Islet of Langerhans (tissue), 1 donor: Measurements from ENCODE around the gene LRMDA.

Experiments
- FAIRE-seq: peaks from one replicate; lab custom pipeline; 2011; peaks lifted over from hg19 to GRCh38; lab: Jason Lieb, UNC

LRMDA gene

GRCh38 chr10:75928231-75928630 lies 496.8 kb downstream of the LRMDA start:
- no peak for FAIRE-seq

GRCh38 chr10:75929630-75930161 lies 498.3 kb downstream of the LRMDA start:
- no peak for FAIRE-seq

- no peak for FAIRE-seq
Observed at GRCh38 chr10:75932921-75933320, 501.5 kb downstream of the LRMDA start.

GRCh38 chr10:75935240-75935639 lies 503.8 kb downstream of the LRMDA start:
- FAIRE-seq, result no peak

- FAIRE-seq, result no peak
Observed at GRCh38 chr10:75935650-75936400, 504.4 kb downstream of the LRMDA start.

- no peak for FAIRE-seq
Observed at GRCh38 chr10:75936841-75937240, 505.4 kb downstream of the LRMDA start.

GRCh38 chr10:75937823-75938222 lies 506.4 kb downstream of the LRMDA start:
- no peak for FAIRE-seq

GRCh38 chr10:75938380-75939122 lies 507.1 kb downstream of the LRMDA start:
- no peak for FAIRE-seq

GRCh38 chr10:75939541-75939940 lies 508.1 kb downstream of the LRMDA start:
- FAIRE-seq, result no peak

- no peak for FAIRE-seq
Observed at GRCh38 chr10:75940742-75941141, 509.3 kb downstream of the LRMDA start.

GRCh38 chr10:75941223-75941801 lies 509.9 kb downstream of the LRMDA start:
- no peak for FAIRE-seq

GRCh38 chr10:75944061-75944460 lies 512.6 kb downstream of the LRMDA start:
- FAIRE-seq, result no peak

GRCh38 chr10:75948583-75948982 lies 517.2 kb downstream of the LRMDA start:
- FAIRE-seq, result no peak

- FAIRE-seq, result no peak
Observed at GRCh38 chr10:75950307-75950706, 518.9 kb downstream of the LRMDA start.

- FAIRE-seq, result no peak
Observed at GRCh38 chr10:75950997-75951589, 519.7 kb downstream of the LRMDA start.

- no peak for FAIRE-seq
Observed at GRCh38 chr10:75951627-75952026, 520.2 kb downstream of the LRMDA start.

- no peak for FAIRE-seq
Observed at GRCh38 chr10:75952093-75952492, 520.7 kb downstream of the LRMDA start.

- FAIRE-seq, result no peak
Observed at GRCh38 chr10:75954486-75954885, 523.1 kb downstream of the LRMDA start.

- no peak for FAIRE-seq
Observed at GRCh38 chr10:75955973-75956502, 524.6 kb downstream of the LRMDA start.

GRCh38 chr10:75956624-75957023 lies 525.2 kb downstream of the LRMDA start:
- FAIRE-seq, result no peak

GRCh38 chr10:75957314-75958120 lies 526.1 kb downstream of the LRMDA start:
- no peak for FAIRE-seq

GRCh38 chr10:75959209-75959608 lies 527.8 kb downstream of the LRMDA start:
- no peak for FAIRE-seq
